GM18508 (cell line): ENCODE results near the gene ZNF598.

Experiments
- ATAC-seq: cut with Tn5 transposase; IDR thresholded peaks from one replicate; pipeline ENCODE4 v1.9.1; 2021; ENCODE audit warnings: moderate number of reproducible peaks; ENCODE audit not compliant: insufficient read depth, unreplicated experiment

ZNF598 gene

GRCh38 chr16:2008631-2009163 lies 924 bp downstream of the ZNF598 start:
- ATAC-seq, result no peak

- ATAC-seq, result no peak
Observed at GRCh38 chr16:2008009-2008526, 1.6 kb downstream of the ZNF598 start.

- no peak for ATAC-seq
Observed at GRCh38 chr16:2007081-2007836, 2.4 kb downstream of the ZNF598 start.

GRCh38 chr16:2006317-2006716 lies 3.3 kb downstream of the ZNF598 start:
- no peak for ATAC-seq

GRCh38 chr16:2005646-2006045 lies 4.0 kb downstream of the ZNF598 start:
- no peak for ATAC-seq

- ATAC-seq, result no peak
Observed at GRCh38 chr16:2004795-2005517, 4.7 kb downstream of the ZNF598 start.

GRCh38 chr16:2003827-2004641 lies 5.6 kb downstream of the ZNF598 start:
- ATAC-seq, result no peak

GRCh38 chr16:2003231-2003826 lies 6.3 kb downstream of the ZNF598 start:
- no peak for ATAC-seq

- ATAC-seq, result no peak
Observed at GRCh38 chr16:2002406-2003230, 7.0 kb downstream of the ZNF598 start.

- no peak for ATAC-seq
Observed at GRCh38 chr16:2001456-2002355, 7.9 kb downstream of the ZNF598 start.

GRCh38 chr16:2001035-2001434 lies 8.6 kb downstream of the ZNF598 start:
- no peak for ATAC-seq

- no peak for ATAC-seq
Observed at GRCh38 chr16:1999866-2000514, 9.6 kb downstream of the ZNF598 start.

GRCh38 chr16:1998852-1999801 lies 10.5 kb downstream of the ZNF598 start:
- no peak for ATAC-seq

GRCh38 chr16:1998360-1998835 lies 11.2 kb downstream of the ZNF598 start:
- no peak for ATAC-seq

GRCh38 chr16:1997494-1998359 lies 11.9 kb downstream of the ZNF598 start:
- no peak for ATAC-seq

GRCh38 chr16:1993731-1994131 lies 15.9 kb downstream of the ZNF598 start:
- no peak for ATAC-seq
